Mesodermal cell (in vitro differentiated cells): ENCODE results near the gene CALR3.

Source experiments
- H3K27ac ChIP-seq: 2 replicates; pipeline ENCODE4 v1.7.0; 2013; ENCODE audit warnings: mild to moderate bottlenecking, low read depth, low read length, moderate library complexity; ENCODE audit not compliant: severe bottlenecking
- H3K36me3 ChIP-seq: 2 replicates; pipeline ENCODE4 v1.7.1; 2013; ENCODE audit warnings: mild to moderate bottlenecking, low read length, moderate library complexity; ENCODE audit not compliant: control insufficient read depth, insufficient read depth
- H3K4me1 ChIP-seq: one replicate; pipeline ENCODE4 v1.7.1; 2013; ENCODE audit warnings: mild to moderate bottlenecking, low read length; ENCODE audit not compliant: insufficient read depth, control insufficient read depth, poor library complexity, severe bottlenecking
- H3K4me3 ChIP-seq: 2 replicates; pipeline ENCODE4 v1.7.0; 2013; ENCODE audit warnings: low read length, control low read depth, mild to moderate bottlenecking; ENCODE audit not compliant: insufficient read depth, poor library complexity, severe bottlenecking; ENCODE audit errors: extremely low read depth
- H3K9me3 ChIP-seq: 2 replicates; pipeline ENCODE4 v1.7.1; 2013; ENCODE audit warnings: mild to moderate bottlenecking, low read length, moderate library complexity; ENCODE audit not compliant: control insufficient read depth
- WGBS, 2 experiments: methylation state at CpG; one replicate each; pipeline ENCODE4 v1.1.5; 2013; ENCODE audit warnings: missing lambda C conversion rate in 2 of 2; ENCODE audit not compliant: insufficient coverage in 2 of 2; 5-methylcytosine and 5-hydroxymethylcytosine counted together

The CALR3 gene

DNA sequence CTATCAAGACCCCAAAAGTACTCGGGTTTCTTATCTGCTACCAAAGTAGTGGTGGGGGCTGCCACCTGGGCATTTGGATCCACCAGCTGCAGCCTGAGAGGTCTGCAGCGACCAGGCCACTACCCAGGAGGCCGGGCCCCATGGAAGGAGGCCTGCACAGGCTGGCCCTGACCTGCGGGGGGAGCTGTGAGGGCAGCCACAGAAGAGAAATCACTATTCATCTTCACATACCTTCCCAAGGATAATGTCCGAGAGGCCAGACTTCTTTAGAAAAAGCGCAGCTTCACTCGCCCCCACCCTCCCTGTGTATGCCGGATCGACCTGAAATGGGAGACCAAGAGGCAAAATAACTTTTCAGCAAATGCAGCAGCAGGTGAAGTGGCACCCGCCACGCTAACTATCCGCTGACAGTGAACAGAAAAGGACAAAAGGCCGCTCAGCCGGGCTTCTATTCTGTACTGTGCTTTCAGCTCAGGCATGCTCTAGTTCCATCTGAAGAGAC, 54.3 kb downstream of the CALR3 start:
- Histone ChIP-seq H3K4me3 (no peak overlapping the region), H3K27ac (peak overlapping the region; percentile 41), H3K4me1 (peaks cover 27% of the 10 kb centered on the region), H3K9me3 (no peaks in the 10 kb centered on the region), H3K36me3 (peaks cover 43% of the 10 kb centered on the region)
- 75 to 84% methylated on average over 11 to 14 of the region's 14 CpGs for WGBS, 2 experiments

GRCh38 chr19:16436780-16437332, 59.1 kb downstream of the CALR3 start:
- Histone ChIP-seq H3K9me3 (no peaks in the 10 kb centered on the region), H3K36me3 (peaks cover 63% of the 10 kb centered on the region), H3K27ac (peak overlapping the region; percentile 98), H3K4me3 (no peak overlapping the region), H3K4me1 (peaks cover 33% of the 10 kb centered on the region)
- WGBS, 2 experiments, result 90 to 100% methylated on average over 1 to 2 of the region's 6 CpGs

DNA sequence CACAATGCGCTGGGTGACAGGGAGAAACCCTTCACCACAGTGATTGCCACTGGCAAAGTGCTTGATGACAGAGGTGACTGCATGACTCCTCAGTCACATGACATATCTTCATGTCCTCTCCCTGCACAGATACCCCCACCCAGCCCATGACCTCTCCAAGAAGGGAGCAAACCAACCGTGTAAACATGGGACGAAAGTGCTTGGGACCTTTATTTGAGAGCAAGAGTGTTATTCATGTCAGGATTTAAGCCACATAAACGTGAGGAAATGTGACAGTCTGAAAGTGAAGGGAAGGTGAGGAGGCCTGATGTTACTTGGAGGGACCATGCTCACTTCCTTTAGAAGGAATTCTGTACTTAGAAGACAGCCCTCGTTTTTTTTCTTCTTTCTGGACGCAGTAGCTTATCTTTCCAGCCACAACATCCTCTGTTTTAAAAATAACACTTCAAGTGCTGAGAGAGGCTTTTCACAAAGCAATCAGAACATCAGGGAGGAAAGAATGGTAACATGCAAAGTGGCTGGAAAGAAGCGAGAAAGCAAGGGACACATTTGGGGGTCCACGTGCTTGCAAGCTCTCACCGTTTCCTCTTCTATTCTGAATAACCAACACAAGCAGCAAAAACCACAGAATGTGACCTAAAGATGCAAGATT, 59.8 kb downstream of the CALR3 start:
- peaks cover 31% of the 10 kb centered on the region for H3K4me1 ChIP-seq
- H3K4me3 ChIP-seq, result no peak overlapping the region
- peak overlapping the region; percentile 98 for H3K27ac ChIP-seq
- H3K9me3 ChIP-seq, result no peaks in the 10 kb centered on the region
- peaks cover 64% of the 10 kb centered on the region for H3K36me3 ChIP-seq
- 85% methylated on average over 6 of the region's 9 CpGs for WGBS, 2 experiments

DNA sequence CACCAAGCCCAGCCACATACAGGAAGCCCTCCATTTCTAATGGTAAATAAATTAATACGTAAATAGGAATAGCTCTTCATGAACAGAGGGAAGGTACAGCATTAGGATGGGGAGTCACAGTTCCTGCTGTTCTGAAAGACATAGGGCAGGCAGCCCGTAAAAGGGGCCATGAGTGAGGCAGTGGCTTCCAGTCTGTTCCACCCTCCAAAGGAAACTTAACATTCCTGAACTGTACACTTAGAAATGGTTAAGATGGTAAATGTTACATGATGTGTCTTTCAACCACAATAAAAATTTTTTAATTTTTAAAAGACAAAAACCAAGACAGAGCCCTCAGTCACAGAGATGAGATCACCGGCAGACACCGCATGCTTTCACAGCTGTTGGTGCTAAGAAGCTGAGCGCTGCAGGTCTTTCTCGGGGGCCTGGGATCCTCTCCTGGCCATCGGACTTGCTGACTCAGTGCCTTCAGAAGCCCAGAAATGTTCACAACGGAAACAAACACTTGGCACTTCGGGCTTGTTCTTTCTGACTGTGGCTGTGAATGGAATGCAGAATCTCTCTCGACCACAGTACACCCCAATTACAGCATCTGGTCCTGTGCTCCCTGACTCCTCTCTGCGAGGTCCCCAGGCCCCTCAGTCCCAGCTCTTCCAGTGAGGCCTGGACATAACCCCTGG, 60.6 kb downstream of the CALR3 start:
- H3K4me3 ChIP-seq, result no peak overlapping the region
- H3K27ac ChIP-seq, result peak overlapping the region; percentile 98
- WGBS, 2 experiments, result 73 to 74% methylated on average over 7 to 11 of the region's 11 CpGs
- peaks cover 31% of the 10 kb centered on the region for H3K4me1 ChIP-seq
- H3K36me3 ChIP-seq, result peaks cover 60% of the 10 kb centered on the region
- H3K9me3 ChIP-seq, result no peaks in the 10 kb centered on the region

- H3K4me1 ChIP-seq, result peaks cover 31% of the 10 kb centered on the region
- no peak overlapping the region for H3K4me3 ChIP-seq
- 94 to 98% methylated on average over 3 of the region's 3 CpGs for WGBS, 2 experiments
- no peaks in the 10 kb centered on the region for H3K9me3 ChIP-seq
- H3K36me3 ChIP-seq, result peaks cover 60% of the 10 kb centered on the region
- no peak overlapping the region for H3K27ac ChIP-seq
These were observed 62.0 kb downstream of the CALR3 start for GRCh38 chr19:16433986-16434385.

DNA sequence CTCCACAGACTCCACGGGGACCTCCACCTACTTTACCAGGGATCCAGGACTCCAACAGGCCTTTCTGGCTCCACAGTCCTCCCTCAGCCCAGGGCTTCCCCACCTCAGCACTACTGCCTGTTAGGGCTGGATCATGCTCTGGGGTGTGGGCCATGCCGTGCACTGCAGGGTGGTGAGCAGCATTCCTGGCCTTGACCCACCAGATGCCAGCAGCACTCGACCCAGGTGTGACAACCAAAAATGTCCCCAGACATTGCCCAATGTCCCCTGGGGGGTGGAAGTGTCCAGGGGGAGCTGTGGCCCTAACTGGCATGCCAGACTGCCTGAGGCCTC, 66.2 kb downstream of the CALR3 start:
- Histone ChIP-seq H3K4me1 (peaks cover 8% of the 10 kb centered on the region), H3K27ac (no peak overlapping the region), H3K9me3 (no peaks in the 10 kb centered on the region), H3K36me3 (peaks cover 72% of the 10 kb centered on the region), H3K4me3 (no peak overlapping the region)
- WGBS, 2 experiments, result 92 to 94% methylated on average over 2 to 3 of the region's 3 CpGs

DNA sequence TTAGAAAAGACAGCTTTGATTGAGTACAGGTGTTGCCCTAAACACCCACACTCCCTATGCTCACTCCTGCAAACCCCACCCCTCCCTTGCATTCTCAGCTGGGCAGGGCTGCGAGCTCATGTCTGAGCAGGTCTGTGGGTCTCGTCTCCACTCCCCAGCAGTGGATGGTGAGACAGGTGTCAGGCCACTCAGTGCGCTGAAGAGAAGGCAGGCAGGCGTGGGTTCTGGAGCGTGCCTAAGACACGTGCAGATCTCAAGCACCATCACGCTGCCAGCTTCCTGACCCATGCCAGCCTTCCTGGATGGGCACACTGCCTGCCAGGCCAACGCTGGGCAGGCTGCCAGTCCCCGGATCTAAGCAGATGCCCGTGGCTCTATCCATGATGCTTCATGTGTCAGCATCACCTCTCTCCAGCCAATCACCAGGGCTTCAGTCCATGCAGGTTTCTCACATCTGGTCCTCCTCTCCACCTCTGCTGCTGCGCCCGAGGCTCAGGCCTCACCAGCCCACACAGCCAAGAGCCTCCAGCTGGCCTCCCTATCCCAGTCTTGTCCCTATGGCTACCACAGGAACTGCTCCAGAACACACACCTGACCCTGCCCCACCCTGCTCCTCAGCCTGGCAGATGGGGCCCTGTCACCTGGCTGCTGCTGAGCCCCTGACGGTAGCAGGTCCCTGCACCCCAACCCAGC, 66.8 kb downstream of the CALR3 start:
- peaks cover 3% of the 10 kb centered on the region for H3K4me1 ChIP-seq
- WGBS, 2 experiments, result 97 to 98% methylated on average over 11 to 12 of the region's 13 CpGs
- H3K4me3 ChIP-seq, result no peak overlapping the region
- peaks cover 73% of the 10 kb centered on the region for H3K36me3 ChIP-seq
- no peaks in the 10 kb centered on the region for H3K9me3 ChIP-seq
- H3K27ac ChIP-seq, result no peak overlapping the region
